ENCODE measurements around the gene GPC5. TPM values are rescaled to one million over a fixed set of nuclear protein-coding genes. Genes with fewer than 3 reads are reported as not detected.

Gene GPC5
- total RNA-seq, 1 donor from 2014 or later, result 0.07 TPM

DNA sequence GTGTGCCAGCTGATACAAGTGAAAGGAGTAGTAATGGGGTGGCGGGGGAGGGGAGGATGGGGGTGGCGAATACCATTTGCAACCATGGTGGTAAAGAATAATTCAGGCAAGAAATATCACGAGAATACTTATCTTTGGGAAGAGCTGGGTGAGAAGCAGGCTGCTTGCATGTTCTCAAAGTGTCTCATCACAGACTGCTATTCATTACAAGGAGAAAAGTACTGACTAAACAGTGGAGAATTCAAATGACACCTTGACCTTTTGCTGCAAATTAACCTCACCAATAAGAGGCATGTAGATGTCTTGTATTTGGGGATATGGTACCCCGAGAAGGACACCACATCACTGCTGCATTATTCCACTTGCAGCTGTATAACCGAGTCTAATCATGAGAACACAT lies 1242.5 kb downstream of the GPC5 start:
- Mint-ChIP-seq H3K4me3 (no peak overlapping the region), H3K36me3 (no peaks in the 10 kb centered on the region), H3K27ac (no peak overlapping the region), H3K9me3 (no peaks in the 10 kb centered on the region), H3K27me3 (ENCODE audit: insufficient read depth, low read depth) (no peaks in the 10 kb centered on the region), H3K4me1 (no peaks in the 10 kb centered on the region)
- Histone ChIP-seq H2AFZ (replicated peaks) (no peak overlapping the region), H3K9ac (no peak overlapping the region), H4K20me1 (ENCODE audit: low read depth) (no peaks in the 10 kb centered on the region), H3K9me3 (ENCODE audit: low read depth) (no peaks in the 10 kb centered on the region), H3K4me1 (no peaks in the 10 kb centered on the region), H3K4me2 (no peak overlapping the region), H3F3A (ENCODE audit: low read depth) (no peaks in the 10 kb centered on the region), H3K36me3 (no peaks in the 10 kb centered on the region), H3K27ac (no peak overlapping the region), H3K79me2 (ENCODE audit: low read depth) (no peaks in the 10 kb centered on the region), H3K4me3 (no peak overlapping the region), H3K27me3 (no peaks in the 10 kb centered on the region)
- TF ChIP-seq, protein P1, sequence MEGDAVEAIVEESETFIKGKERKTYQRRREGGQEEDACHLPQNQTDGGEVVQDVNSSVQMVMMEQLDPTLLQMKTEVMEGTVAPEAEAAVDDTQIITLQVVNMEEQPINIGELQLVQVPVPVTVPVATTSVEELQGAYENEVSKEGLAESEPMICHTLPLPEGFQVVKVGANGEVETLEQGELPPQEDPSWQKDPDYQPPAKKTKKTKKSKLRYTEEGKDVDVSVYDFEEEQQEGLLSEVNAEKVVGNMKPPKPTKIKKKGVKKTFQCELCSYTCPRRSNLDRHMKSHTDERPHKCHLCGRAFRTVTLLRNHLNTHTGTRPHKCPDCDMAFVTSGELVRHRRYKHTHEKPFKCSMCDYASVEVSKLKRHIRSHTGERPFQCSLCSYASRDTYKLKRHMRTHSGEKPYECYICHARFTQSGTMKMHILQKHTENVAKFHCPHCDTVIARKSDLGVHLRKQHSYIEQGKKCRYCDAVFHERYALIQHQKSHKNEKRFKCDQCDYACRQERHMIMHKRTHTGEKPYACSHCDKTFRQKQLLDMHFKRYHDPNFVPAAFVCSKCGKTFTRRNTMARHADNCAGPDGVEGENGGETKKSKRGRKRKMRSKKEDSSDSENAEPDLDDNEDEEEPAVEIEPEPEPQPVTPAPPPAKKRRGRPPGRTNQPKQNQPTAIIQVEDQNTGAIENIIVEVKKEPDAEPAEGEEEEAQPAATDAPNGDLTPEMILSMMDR (IDR thresholded peaks at IDR 0.05), result no peak
- TF ChIP-seq EZH2 (IDR thresholded peaks at IDR 0.05), result no peak
- no peak for TF ChIP-seq EZH2phosphoT487 (IDR thresholded peaks at IDR 0.05)
- no peak for DNase-seq (ENCODE audit: low spot score)

DNA sequence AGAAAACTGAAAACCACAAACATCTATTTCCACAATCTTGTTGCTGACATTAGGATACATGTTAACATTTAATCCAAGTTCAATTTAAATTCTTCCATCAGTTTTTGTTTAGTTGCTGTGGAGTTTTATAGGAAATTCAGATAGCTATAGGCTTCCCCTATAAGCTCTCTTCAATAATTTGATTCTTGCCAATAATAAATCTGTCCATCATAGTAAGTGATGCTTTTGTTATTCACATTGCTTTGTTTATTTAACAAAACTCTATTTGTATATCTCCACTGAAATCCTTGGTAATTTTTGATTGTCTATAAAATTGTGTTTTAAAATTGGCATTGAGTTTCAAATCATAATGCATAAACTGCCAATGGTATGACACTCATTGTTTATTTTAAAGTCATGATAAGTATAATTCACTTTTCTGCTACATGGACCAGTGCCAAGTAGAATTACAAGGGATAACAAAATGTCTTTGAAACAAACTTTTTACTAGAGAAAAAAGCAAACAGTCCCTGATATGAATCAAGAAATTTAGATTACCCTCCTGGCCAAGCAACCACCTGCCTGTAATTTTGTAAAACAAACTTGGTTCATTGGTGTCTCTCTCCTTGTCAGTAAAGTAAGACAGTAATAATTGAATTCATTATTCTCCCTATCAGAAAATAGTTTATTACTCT lies 1250.9 kb downstream of the GPC5 start:
- no peaks in the 10 kb centered on the region for H3K4me1 ChIP-seq
- Mint-ChIP-seq H3K27me3 (ENCODE audit: insufficient read depth, low read depth) (no peaks in the 10 kb centered on the region), H3K4me1 (no peaks in the 10 kb centered on the region), H3K9me3 (no peaks in the 10 kb centered on the region), H3K36me3 (no peaks in the 10 kb centered on the region), H3K4me3 (no peak overlapping the region), H3K27ac (no peak overlapping the region)
- H3K4me2 ChIP-seq, result no peak overlapping the region
- H3K27me3 ChIP-seq, result no peaks in the 10 kb centered on the region
- no peak overlapping the region for H2AFZ ChIP-seq (replicated peaks)
- H3K36me3 ChIP-seq, result no peaks in the 10 kb centered on the region
- H3K9me3 ChIP-seq (ENCODE audit: low read depth), result no peaks in the 10 kb centered on the region
- DNase-seq (ENCODE audit: low spot score), result no peak
- no peaks in the 10 kb centered on the region for H3K79me2 ChIP-seq (ENCODE audit: low read depth)
- H3K4me3 ChIP-seq, result no peak overlapping the region
- H4K20me1 ChIP-seq (ENCODE audit: low read depth), result no peaks in the 10 kb centered on the region
- H3F3A ChIP-seq (ENCODE audit: low read depth), result no peaks in the 10 kb centered on the region
- no peak overlapping the region for H3K9ac ChIP-seq
- H3K27ac ChIP-seq, result no peak overlapping the region
- TF ChIP-seq EZH2phosphoT487 (IDR thresholded peaks at IDR 0.05) (no peak), EZH2 (IDR thresholded peaks at IDR 0.05) (no peak)
- TF ChIP-seq, protein P1 (IDR thresholded peaks at IDR 0.05), result no peak

DNA sequence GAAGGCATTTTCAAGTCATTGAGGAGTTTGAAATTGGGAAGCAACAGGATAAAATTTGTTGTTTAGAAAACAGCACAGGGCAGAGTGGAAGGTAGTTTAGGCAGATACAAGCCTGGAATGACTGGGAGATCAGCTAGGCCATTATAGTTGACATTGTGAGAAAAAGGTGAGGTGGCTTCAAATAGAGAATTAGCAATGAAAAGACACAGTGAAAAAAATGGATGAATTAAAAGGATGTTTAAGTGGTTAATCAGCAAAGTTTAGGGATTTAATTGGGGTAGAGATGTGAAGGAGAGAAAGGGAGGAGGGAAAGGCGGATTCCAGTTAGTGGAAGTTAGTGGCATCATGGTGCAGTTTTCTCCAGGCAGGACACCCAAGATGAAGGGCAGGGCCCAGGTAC lies 1257.7 kb downstream of the GPC5 start:
- H2AFZ ChIP-seq (replicated peaks), result no peak overlapping the region
- H3K4me1 Mint-ChIP-seq, result no peaks in the 10 kb centered on the region
- no peaks in the 10 kb centered on the region for H3K9me3 ChIP-seq (ENCODE audit: low read depth)
- no peaks in the 10 kb centered on the region for H3K27me3 ChIP-seq
- no peak overlapping the region for H3K27ac Mint-ChIP-seq
- no peak overlapping the region for H3K27ac ChIP-seq
- TF ChIP-seq EZH2 (IDR thresholded peaks at IDR 0.05) (no peak), EZH2phosphoT487 (IDR thresholded peaks at IDR 0.05) (no peak)
- TF ChIP-seq, protein P1 (IDR thresholded peaks at IDR 0.05), result no peak
- no peaks in the 10 kb centered on the region for H3K9me3 Mint-ChIP-seq
- no peaks in the 10 kb centered on the region for H3K4me1 ChIP-seq
- H3K79me2 ChIP-seq (ENCODE audit: low read depth), result no peaks in the 10 kb centered on the region
- no peak for DNase-seq (ENCODE audit: low spot score)
- no peaks in the 10 kb centered on the region for H3K27me3 Mint-ChIP-seq (ENCODE audit: insufficient read depth, low read depth)
- no peak overlapping the region for H3K4me3 Mint-ChIP-seq
- no peak overlapping the region for H3K9ac ChIP-seq
- H3K4me3 ChIP-seq, result no peak overlapping the region
- no peaks in the 10 kb centered on the region for H4K20me1 ChIP-seq (ENCODE audit: low read depth)
- no peaks in the 10 kb centered on the region for H3K36me3 Mint-ChIP-seq
- H3F3A ChIP-seq (ENCODE audit: low read depth), result no peaks in the 10 kb centered on the region
- H3K36me3 ChIP-seq, result no peaks in the 10 kb centered on the region
- H3K4me2 ChIP-seq, result no peak overlapping the region
